Measurements from ENCODE around the gene GABRA5. TPM values are rescaled to one million over a fixed set of nuclear protein-coding genes. Genes with fewer than 3 reads are reported as not detected.

The GABRA5 gene
- total RNA-seq, 1 donor from 2014 or later: 1.1 TPM

GRCh38 chr15:26910715-26911114, 43.9 kb downstream of the GABRA5 start:
- TF ChIP-seq CTCF (IDR thresholded peaks at IDR 0.05; ENCODE audit: partially characterized antibody, unreplicated experiment): no peak
- DNase-seq: no peak
- Mint-ChIP-seq H3K4me3 (ENCODE audit: unreplicated experiment) (no peak overlapping the region), H3K27me3 (ENCODE audit: unreplicated experiment) (peaks cover 2% of the 10 kb centered on the region), H3K9me3 (ENCODE audit: unreplicated experiment) (no peaks in the 10 kb centered on the region), H3K36me3 (ENCODE audit: unreplicated experiment) (peaks cover 22% of the 10 kb centered on the region), H3K27ac (ENCODE audit: unreplicated experiment) (no peak overlapping the region), H3K4me1 (ENCODE audit: low read depth, unreplicated experiment) (no peaks in the 10 kb centered on the region)

GRCh38 chr15:26921433-26921832, 54.6 kb downstream of the GABRA5 start:
- H3K4me1 Mint-ChIP-seq (ENCODE audit: low read depth, unreplicated experiment): peaks cover 3% of the 10 kb centered on the region
- no peak for DNase-seq
- H3K27ac Mint-ChIP-seq (ENCODE audit: unreplicated experiment): no peak overlapping the region
- no peaks in the 10 kb centered on the region for H3K27me3 Mint-ChIP-seq (ENCODE audit: unreplicated experiment)
- H3K36me3 Mint-ChIP-seq (ENCODE audit: unreplicated experiment): peaks cover 10% of the 10 kb centered on the region
- H3K9me3 Mint-ChIP-seq (ENCODE audit: unreplicated experiment): no peaks in the 10 kb centered on the region
- no peak for TF ChIP-seq CTCF (IDR thresholded peaks at IDR 0.05; ENCODE audit: partially characterized antibody, unreplicated experiment)
- no peak overlapping the region for H3K4me3 Mint-ChIP-seq (ENCODE audit: unreplicated experiment)

GRCh38 chr15:26926081-26926480, 59.2 kb downstream of the GABRA5 start:
- H3K36me3 Mint-ChIP-seq (ENCODE audit: unreplicated experiment): no peaks in the 10 kb centered on the region
- TF ChIP-seq CTCF (IDR thresholded peaks at IDR 0.05; ENCODE audit: partially characterized antibody, unreplicated experiment): no peak
- H3K27ac Mint-ChIP-seq (ENCODE audit: unreplicated experiment): no peak overlapping the region

GRCh38 chr15:26928051-26928450, 61.2 kb downstream of the GABRA5 start:
- Mint-ChIP-seq H3K4me1 (ENCODE audit: low read depth, unreplicated experiment) (peaks cover 3% of the 10 kb centered on the region), H3K36me3 (ENCODE audit: unreplicated experiment) (peaks cover 6% of the 10 kb centered on the region), H3K27me3 (ENCODE audit: unreplicated experiment) (peaks cover 2% of the 10 kb centered on the region), H3K4me3 (ENCODE audit: unreplicated experiment) (no peak overlapping the region), H3K27ac (ENCODE audit: unreplicated experiment) (no peak overlapping the region), H3K9me3 (ENCODE audit: unreplicated experiment) (peaks cover 2% of the 10 kb centered on the region)
- no peak for DNase-seq
- no peak for TF ChIP-seq CTCF (IDR thresholded peaks at IDR 0.05; ENCODE audit: partially characterized antibody, unreplicated experiment)

More at GRCh38 chr15:26926081-26926480, 59.2 kb downstream of the GABRA5 start:
- Mint-ChIP-seq H3K4me1 (ENCODE audit: low read depth, unreplicated experiment) (peaks cover 3% of the 10 kb centered on the region), H3K27me3 (ENCODE audit: unreplicated experiment) (peaks cover under 1% of the 10 kb centered on the region), H3K9me3 (ENCODE audit: unreplicated experiment) (peaks cover 2% of the 10 kb centered on the region), H3K4me3 (ENCODE audit: unreplicated experiment) (no peak overlapping the region)
- DNase-seq: no peak

- no peak for DNase-seq
- peaks cover 3% of the 10 kb centered on the region for H3K4me1 Mint-ChIP-seq (ENCODE audit: low read depth, unreplicated experiment)
- peaks cover 6% of the 10 kb centered on the region for H3K36me3 Mint-ChIP-seq (ENCODE audit: unreplicated experiment)
- H3K9me3 Mint-ChIP-seq (ENCODE audit: unreplicated experiment): peaks cover 2% of the 10 kb centered on the region
- no peak overlapping the region for H3K4me3 Mint-ChIP-seq (ENCODE audit: unreplicated experiment)
- no peak for TF ChIP-seq CTCF (IDR thresholded peaks at IDR 0.05; ENCODE audit: partially characterized antibody, unreplicated experiment)
- peaks cover 2% of the 10 kb centered on the region for H3K27me3 Mint-ChIP-seq (ENCODE audit: unreplicated experiment)
- H3K27ac Mint-ChIP-seq (ENCODE audit: unreplicated experiment): no peak overlapping the region
These were observed 62.7 kb downstream of the GABRA5 start for GRCh38 chr15:26929588-26929987.

Measured in glutamatergic neuron (in vitro differentiated cells).